Activated CD8-positive, alpha-beta memory T cell treated with anti-CD3 and anti-CD28 coated beads for 48 hours (primary cell): Measurements from ENCODE around the gene NTF3.

Experiments
- DNase-seq, 3 experiments: peaks; one replicate each; pipeline ENCODE4 v3.0.0-alpha.2; 2020; ENCODE audit warnings: low read depth in 2 of 3, low spot score in 2 of 3

Gene NTF3

DNA sequence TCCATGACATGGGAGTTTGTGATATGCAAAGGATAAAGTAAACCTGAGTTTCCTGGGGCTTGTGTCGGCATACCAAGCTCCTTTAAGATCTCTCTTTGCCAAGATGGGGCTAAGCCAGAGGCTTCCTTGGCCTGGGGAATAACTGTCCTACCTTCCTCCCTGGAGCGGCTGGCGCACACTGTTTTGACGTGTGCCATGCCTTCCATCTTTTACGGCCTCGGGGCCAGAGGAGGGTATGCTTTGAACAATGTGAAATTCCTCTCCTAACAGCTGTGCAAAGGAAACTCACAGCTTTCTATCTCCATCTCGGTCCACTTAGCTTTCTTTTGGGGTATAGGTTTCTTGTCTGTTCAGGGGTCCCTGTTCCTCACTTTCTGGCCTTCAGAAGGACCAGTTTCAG, 55.2 kb downstream of the NTF3 start:
- no peak for DNase-seq

DNA sequence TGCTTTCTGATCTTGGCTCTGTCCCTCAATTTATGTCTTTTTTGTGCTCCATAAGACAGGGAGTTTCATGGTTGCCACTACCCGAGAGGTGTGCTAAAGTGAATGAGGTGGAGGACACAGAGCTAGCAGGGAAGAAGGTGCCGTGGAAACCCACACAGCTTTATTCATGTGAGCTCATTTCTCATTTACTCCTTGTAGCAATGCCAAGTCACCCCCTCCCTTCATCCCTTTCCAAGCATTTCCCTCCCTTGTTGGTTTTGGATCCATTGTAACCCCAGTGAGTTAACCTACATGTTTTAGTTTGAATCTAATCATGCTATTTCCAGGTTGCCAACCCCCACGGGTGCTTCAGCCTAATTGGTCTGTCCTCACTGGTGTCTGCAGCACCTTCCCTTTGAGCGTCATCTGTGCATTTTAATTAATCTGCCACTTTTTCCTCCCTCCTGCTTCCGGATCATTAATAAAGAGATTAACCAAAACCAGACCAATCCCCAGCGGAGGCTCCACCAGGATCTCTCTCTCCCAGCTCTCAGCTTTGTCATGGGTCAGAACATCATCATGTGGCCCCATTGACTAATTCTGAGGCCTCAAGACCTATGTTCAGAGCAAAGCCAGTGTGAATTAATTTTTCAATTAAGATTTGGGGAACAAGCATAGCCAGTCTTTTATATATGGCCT, 56.2 kb downstream of the NTF3 start:
- no peak for DNase-seq

DNA sequence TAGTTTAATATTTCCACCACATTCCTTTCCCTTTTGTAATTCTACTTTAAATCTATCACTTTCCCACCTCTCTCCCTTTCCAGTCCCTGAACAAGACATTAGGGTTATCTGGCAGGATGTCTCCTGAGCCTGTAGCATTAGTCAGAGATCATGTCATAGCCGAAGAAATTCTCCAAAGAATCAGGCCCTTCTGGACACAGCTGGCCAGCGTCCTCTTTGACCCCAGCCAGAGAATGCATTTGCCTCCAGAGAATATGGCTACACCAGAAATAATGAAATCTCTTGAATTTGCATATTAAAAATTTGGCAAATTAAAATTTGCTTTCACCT, 56.7 kb downstream of the NTF3 start:
- no peak for DNase-seq

DNA sequence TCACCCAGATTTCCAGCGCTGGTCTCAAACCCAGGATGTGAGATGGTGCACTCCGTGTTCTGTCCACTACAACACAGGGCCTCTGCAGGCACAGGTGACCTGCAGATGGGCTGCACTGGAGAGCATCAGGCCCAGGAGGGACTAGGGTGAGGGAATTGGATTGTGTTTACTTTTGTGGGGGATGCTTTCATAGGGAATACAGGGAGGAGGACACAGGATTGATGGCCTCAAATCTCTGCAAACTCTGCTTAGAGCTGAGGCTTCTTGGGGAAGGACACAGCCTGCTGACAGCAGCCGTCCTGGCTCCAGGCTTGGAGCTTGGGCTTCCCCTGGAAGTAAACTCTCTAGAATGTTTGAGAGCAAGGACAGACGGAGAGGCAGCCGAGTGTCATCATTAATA, 57.1 kb downstream of the NTF3 start:
- DNase-seq = no peak

DNA sequence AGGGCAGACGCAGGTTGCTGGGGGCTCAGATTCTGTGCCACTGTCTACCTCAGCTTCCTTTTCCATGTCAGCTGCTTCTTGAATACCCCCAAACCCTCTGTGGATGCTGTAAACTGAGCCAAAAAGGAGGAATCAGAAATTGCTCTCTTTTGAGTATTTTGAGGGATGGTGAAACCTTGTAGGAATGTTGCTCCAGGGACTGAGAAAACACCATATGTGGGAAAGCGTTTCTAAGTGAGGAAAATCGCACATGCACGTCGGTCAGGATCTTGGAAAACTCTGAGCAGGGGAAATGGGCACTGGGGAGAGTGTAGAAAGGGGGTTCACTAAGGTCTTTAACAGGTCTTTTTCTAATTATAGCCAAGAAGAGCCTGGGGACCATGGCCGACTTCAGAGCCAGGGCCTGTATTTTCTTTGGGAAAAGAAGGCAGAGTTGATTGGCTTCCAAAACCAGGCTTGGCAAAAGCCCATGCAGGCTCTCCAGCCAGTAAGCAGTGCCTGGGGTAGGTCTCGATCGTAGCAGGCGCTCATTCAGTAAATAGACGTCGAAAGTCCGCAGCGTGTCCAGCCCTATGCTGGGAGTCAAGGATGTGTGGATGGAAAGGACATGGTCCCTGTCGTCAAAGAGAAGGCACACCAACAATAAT, 58.0 kb downstream of the NTF3 start:
- DNase-seq = no peak

DNA sequence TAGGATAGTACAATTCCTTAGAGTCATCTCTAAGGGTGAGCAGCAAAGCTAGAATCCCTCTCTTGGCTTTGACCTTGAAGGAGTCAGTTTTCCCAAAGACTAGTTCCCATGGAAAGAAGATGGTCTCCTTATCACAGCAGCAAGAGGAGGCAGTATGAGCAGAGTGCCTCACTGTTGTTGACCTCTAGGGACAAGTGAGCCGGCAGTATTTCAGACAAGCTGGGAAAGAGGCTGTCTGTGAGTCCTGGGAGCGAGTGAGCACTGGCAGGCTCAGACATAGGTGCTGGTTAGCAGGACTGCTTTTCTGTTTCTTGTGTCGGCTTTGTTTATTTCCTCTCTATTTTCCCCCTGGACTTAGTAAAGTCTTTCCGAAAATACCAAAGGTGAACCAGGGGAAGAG, 60.7 kb downstream of the NTF3 start:
- DNase-seq = no peak

DNA sequence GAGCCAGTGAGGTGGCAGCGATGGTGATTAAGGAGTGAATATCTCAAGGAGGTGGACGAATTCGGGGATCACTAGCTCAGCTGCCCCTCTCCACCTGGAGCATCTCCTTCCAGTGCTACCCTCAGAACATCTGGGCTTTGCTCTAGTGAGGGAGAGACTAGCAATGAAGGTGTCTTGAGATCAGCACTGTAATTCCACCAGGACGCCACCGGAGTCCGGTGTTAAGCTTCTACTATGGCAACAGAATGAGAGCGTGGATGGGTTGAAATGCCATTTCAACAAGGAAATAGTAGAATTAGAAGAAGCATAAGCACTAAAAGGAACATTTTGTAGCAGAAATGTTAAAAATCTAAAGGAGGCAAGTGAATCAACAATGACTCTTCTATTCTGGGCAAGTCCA, 61.1 kb downstream of the NTF3 start:
- DNase-seq = no peak

DNA sequence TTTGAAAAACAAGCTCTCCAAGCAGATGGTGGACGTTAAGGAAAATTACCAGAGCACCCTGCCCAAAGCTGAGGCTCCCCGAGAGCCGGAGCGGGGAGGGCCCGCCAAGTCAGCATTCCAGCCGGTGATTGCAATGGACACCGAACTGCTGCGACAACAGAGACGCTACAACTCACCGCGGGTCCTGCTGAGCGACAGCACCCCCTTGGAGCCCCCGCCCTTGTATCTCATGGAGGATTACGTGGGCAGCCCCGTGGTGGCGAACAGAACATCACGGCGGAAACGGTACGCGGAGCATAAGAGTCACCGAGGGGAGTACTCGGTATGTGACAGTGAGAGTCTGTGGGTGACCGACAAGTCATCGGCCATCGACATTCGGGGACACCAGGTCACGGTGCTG, 62.4 kb downstream of the NTF3 start:
- no peak for DNase-seq

DNA sequence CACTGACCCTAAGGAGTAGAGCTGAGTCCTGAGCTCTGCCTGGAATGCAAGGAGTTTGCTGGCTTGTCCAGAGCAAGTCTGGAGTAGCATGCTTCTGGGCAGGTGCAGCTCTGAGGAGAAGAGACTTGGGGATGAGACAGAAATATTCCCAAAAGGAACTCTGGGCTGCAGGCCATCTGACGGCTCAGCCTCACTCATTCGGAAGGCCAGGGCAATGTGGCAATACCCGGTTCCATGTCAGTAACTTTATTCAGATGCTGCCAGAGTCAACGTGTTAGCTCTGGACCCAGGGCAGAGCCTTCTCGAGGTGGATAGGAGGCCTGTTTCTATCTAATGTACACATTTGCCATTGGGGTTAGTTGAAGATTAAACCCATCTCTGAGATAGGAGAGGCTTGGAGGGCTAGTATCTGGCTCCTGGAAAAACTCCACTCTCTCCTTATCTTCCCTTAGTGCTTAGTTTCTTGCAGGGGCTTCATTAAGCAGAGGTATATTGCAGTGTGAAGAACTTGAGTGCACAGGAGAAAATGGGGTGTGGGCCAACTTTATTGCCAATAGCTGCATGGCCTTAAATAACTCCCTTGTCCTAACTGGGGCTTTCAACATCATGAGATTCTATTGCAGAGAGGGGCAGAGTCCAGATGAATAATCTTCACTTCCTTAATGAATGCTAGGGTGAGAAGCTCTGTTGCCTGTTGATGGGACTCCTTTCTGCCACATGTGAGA, 65.6 kb downstream of the NTF3 start:
- DNase-seq = no peak

DNA sequence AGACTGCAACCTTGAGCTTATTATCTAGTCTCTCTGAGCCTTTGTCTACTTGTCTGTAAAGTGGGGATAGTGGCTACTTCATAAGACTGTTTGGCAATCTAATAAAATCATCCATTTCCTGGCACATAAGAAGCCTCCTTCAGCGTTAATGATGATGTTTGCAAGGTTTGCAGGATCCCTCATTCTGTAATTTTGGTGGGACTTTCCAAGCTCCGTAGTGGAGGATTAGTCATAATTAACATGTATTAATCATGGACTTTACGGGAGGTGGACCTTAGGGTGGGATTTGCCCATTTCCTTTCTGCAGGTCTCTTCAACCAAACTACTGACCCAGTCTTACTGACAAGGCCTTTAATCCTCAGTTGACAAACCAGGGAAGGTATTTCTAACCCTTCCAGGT, 66.2 kb downstream of the NTF3 start:
- no peak for DNase-seq

DNA sequence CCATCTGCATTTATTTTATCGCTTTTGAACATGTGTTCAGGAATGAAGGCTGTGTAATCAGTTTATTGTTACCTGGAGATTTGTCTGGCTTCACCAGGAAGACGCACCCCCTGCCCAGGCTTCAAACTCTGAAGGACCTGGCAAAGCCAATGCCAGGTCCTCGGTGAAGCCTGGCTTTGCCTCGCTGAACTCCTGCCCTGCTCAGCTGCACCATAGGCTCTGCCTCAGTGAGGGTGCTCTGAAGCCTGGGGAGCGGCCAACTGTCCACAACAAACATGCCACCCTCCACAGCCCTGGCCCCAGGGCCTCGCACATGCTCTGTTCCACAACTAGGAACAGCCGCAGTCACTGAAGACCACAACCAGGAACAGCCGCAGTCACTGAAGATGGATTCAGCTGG, 66.9 kb downstream of the NTF3 start:
- no peak for DNase-seq

DNA sequence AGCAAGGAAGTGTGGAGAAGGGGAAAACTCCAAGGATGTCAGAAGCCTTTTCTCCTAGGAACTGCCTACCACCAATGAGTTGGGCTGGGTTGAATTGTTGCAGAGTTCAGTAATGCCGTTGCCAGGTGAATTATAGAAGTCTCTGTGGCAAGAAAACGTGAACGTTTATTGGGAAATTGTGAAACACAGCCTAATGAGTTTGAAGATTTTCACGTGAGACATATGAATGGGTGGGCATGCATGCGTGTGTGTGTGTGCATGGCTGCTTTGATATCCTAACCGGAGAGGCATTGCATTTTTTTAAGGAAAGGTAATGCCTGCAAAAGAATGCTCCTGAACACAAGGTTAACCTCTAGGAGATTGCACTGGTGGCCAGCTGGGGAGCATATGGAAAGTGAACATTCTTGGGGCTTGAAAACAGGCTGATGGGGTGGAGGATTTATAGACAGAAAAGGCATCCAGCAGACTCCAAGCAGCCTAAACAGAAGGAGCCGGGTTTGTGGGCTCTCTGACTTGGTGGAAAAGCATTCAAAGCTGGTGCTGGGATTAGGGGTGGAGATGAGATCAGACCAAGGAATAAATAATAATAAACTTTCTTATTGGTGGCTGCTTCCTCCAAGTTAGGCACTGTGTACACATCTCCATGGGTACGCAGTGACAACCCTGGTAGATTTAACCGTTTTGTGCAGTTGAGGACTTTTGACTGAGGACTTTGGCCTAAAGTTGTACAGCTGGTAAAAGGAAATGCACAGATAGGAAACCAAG, 67.8 kb downstream of the NTF3 start:
- DNase-seq = no peak

DNA sequence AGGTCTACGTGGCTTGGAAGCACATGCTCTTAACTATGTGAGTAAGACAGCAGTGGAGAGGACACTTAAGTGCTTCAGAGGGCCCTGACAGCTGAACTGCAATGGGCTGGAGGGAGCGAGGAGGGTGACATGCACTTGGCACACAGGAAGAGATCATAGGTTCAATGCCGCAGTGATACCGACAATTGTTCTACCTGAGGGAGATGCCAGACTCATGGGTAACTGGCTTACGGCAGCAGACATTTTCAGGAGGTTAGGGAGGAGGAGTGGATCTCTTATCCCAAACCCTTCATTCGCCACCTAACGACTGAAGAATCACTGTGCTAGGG, 68.4 kb downstream of the NTF3 start:
- no peak for DNase-seq

DNA sequence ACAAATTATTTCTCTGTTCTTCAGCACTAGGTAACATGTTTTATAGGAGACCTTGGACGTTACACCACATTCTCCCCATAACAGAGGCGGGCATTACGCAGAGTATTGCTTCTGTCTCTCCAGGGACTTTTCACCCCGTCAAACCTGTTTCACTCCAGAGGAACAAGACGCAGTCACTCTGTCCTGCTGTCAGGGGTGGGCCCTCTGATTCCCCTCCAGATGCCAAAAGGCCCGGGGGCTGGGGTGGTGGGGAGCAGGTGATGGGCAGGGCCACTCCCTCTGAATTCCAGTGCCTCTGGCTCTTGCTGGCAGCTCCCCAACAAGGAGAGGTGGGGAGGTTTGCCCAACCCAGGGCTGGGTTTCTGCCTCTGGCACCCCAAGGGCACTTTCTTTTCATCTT, 71.9 kb downstream of the NTF3 start:
- no peak for DNase-seq

DNA sequence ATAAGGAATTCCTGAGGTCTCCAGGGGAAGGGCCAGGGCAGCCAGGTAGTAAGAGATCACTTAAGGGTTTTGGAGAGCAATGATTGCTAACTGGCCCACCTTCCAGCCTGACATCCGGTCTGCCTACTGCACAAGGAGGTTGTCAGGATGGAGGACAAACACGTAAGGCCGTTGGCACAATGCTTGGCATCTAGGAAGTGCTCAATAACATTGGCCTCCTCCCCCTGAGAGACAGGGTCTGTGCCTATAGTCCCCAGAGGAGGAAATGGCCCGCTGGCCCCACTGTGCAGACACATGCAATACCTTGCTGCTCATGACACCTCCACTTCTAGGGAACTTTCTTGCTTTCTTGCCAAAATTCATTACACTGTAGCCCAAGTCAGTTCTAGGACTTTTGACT, 73.2 kb downstream of the NTF3 start:
- no peak for DNase-seq

DNA sequence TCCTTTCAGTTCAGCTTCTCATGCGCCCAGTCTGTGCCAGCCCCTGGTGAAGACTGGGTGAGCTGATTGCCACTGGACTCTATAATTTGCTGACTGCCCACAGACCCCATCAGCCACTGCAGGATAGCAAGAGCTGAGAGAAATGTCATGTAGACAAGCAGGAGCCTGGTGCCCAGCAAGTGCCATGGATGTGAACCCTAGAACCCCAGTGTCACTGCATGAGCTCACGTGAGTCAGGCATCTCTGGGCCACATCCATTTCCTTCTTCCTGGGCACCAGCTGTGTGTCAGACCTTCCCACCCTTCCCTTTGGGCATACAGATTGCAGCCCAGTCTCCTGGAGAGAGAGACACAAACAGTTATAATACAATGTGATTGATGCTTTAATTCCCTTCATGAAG, 73.8 kb downstream of the NTF3 start:
- DNase-seq = no peak

DNA sequence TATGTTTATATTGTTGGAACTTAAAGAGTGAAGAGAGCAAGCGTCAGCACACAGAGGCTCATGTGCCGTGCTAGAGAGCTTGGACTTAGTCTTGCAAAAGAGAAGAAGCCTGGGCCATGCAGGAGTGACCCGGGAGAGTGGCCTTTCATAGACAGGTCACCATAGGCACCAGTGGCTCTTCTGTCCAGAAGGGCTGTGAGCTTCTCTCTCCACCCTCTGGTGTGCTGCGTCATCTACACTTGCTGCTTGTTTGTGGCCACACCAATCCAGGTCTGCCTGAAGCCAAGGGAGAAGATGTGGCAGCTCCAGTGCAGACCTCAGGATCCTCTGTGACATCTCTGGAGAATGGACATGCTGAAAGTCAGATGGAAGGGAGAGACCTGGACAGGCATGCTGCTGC, 74.4 kb downstream of the NTF3 start:
- no peak for DNase-seq

DNA sequence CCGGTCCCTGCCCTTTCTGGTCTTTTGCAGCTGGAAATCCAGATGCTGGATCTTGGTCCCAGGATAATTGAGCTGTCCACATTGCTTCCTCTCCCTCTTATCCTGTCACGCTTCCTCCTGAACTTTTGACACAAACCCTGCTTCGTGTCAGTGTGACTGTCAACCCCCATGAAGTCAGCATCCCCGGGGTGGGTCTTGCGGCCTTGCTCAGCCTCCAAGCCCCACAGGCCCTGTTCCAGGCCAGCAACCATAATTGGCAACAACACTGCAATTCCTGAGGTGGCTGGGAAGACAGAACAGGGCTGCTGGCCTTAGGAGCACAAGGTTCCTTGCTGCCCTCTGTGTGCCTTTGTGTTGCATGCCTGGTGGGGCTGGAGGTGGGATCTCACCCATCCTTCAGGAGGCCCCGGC, 74.9 kb downstream of the NTF3 start:
- DNase-seq = no peak

DNA sequence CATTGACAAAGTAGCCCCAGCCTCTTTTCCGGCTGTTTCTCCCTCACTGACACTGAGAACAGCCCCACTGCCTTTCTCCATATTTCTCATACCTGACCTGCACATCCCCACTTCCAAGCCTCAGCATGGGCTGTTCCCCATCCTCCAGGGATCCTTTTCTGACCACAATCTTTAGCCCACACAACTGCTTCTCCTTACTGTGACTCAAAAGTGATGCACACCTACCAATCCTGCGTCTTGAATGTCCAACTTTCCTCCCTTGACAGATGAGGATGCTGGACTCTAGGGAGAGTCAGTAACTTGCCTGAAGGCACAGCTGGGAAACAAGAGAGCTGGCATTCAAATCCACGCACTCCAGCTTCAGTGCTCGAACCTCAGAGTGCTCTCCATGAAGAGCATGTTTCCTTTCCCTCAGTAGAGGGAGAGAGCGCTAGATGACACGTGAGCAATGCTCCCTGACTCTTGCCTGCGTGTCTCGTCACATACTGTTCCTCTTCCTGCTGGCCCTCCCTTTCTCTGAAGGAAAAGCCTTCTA, 75.6 kb downstream of the NTF3 start:
- no peak for DNase-seq

DNA sequence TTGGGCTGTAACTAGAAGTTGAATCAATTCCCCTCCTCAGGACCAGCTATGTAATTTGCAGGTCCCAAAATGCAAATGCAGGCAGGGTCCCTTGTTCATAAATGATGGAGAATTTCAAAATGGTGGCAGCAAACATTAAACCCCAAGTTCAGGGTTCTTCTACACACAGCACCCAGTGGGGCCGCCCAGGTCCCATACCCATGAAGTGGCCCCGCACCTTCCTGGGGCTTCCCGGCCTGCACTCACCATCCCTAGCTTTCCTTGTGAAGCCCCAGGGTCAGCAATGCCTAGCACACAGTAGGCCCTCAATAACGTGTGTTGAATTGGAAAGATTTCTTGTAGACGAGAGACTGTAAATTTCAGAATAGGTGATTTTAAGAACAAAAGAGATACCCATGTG, 76.0 kb downstream of the NTF3 start:
- DNase-seq = no peak

DNA sequence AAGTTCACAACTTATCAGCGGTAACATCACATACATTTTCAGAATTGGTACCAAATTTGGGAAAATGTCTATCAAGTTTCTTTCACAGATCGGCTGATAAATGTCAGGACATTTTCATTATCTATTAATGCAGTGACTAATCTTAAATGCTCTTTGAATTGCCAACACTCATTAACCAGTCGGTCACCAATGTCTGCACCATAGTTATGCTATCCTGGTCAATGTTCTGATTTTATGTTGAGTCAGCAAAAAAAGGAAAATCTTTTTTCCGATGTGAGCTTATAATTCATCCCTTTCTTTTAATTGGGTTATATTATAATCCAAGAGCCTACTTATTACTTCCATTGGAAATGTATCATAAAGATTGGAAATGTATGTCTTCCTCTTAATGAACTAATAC, 77.2 kb downstream of the NTF3 start:
- DNase-seq = no peak

DNA sequence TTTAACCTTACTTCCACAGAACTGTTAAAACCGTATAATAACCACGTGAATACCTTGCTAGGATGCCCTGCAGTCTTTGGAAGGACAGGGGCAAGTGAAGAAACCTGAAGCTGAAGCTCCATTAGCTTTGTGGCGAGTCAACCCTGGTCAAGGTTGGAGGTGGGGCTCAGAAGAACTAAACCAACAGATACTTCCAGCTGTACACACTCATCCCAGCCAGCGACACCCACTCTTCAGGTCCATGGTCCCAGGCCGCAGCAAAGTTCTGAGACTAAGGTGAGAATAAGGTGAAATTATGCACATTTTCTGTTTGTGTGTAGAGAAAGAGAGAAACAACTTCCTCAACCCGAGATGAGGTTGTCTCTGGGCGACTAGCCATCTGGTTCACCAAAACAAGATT, 77.6 kb downstream of the NTF3 start:
- no peak for DNase-seq
